CD4-positive, alpha-beta T cell treated with Interleukin-10 for 1 hour (primary cell): ENCODE results near the gene NGFR.
"Not testable (repeated sequence)": the region's sequence is repeated elsewhere in the genome, so short reads cannot be mapped to it uniquely, and the experiment has no call there.

Experiments
- DNase-seq: peaks from one replicate; pipeline ENCODE4 v3.0.0-alpha.2; 2020

The NGFR gene

DNA sequence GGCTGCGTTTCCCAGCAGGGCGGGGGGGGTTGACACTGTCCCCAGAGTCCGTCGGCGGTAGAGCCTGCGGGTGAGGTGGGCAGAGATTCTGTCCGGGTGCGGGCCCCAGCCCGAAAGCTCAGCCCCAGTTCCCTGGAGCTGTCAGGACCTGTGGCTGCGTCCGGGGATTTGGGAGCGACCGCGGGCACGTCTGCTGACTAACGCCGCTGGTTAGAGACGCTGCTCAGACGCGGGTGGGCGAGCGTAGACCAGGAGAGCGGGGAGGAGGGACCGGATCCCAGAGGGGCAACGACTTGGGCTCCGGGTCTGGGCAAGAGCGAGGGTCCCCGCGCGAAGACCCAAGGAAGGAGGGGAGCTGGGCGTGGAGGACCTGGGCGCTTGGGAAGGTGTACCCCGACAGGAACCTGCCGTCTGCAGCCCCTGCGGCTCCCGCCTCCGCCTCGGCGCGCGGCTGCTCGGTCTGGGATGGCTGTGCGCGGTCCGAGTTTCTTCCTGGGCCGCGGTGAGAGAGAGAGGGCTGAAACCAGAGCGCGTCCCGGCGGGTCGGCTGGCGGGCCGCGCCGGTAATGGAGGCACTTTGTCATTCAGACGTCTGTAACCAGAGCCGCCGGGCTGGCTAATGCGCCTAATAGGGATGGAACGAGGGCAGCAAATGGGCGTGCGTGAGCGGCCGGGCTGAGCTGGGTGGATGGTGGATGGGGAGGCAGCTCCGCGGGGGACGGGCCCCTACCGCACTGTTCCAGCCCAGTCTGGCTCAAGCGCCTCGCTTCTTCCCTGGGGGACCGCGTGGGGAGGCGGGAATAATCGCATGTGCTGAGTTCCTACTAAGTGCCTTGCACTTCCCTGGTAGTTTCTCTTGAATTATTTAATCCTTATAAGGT lies 2.3 kb downstream of the NGFR start:
- no peak for DNase-seq

GRCh38 chr17:49498029-49498615 lies 3.0 kb downstream of the NGFR start:
- no peak for DNase-seq

- no peak for DNase-seq
Observed at GRCh38 chr17:49501496-49501895, 6.4 kb downstream of the NGFR start.

GRCh38 chr17:49502254-49502653 lies 7.2 kb downstream of the NGFR start:
- no peak for DNase-seq

- DNase-seq: not testable (repeated sequence)
Observed at GRCh38 chr17:49502680-49503079, 7.6 kb downstream of the NGFR start.

DNA sequence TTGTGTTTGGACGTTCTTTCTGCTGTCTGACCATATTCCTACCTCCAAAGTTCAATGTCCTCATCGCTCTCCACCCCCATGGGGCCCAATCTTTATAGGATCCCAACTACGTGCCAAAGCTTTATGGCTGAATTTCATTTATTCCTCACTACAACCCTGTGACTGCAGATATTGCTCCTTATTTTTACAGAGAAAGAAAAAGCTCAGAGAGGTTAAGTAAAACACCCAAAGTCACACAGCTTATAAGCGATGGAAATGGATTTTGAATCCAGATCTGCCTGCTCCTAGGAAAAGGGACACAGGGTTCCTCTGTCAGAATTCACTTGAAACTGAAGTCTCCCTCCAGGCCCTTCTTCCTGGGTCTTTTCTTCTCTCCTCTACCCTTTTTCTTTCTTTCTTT lies 9.3 kb downstream of the NGFR start:
- DNase-seq: no peak

DNA sequence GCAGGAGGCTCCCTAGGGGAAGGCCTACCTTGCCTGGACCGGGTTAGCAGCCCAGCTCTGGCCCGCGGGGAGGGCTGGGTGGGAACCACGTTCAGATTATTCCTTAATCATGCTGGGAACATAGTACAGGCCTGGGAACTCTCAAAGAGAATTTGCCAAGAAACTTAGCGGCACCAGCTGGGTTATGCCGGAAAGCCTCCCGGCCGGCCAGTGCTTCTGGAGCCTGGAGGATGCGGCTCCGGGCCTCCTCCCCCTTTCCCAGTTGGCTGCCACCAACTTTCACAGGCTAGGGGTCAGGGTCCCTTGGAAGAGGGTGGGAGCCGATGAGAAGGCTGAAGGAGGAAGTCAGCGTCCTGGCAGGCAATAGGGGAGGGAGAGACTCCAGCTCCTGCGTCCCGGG lies 10.8 kb downstream of the NGFR start:
- DNase-seq: no peak

DNA sequence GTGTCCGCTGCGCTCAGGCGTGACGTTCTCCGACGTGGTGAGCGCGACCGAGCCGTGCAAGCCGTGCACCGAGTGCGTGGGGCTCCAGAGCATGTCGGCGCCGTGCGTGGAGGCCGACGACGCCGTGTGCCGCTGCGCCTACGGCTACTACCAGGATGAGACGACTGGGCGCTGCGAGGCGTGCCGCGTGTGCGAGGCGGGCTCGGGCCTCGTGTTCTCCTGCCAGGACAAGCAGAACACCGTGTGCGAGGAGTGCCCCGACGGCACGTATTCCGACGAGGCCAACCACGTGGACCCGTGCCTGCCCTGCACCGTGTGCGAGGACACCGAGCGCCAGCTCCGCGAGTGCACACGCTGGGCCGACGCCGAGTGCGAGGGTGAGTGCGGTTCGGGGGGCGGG lies 11.2 kb downstream of the NGFR start:
- DNase-seq: no peak

DNA sequence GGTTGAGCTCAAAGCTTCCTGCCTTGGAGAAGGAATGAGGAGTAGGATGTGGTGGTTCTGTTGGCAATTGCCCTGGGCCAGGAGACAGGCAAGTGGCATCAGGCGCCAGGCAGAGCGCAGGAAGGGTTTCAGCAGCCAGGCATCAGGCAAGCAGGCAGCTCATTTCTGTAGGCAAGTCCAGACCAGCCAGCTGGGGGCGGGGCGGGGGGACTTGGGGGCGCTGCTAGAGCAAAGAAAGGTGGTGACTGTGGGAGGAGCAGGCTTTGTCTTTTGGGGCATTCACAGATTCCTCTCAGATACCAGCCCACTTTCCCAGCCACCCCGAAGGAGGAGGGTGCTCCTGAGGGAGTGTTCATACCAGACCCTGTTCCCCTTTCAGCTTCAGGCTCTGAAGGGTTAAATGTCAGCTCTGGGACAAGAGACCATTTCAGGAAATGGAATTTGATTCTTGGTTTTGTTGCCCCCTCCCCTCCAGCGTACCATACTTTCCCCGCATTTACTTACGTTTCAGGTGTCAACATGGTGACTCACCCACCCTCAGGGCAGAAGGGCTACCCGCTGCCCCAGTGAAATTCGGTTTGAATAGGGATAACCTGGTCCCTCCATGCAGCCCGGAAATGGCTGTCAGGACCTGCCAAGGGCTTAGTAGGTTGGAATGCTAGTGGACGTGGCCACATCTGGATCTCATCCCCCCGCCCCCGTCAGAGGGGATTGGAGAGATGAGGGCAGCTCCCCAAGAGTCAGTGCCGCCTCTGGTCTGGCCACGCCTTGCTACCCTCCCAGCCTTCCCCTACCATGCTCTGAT lies 13.2 kb downstream of the NGFR start:
- DNase-seq: no peak

DNA sequence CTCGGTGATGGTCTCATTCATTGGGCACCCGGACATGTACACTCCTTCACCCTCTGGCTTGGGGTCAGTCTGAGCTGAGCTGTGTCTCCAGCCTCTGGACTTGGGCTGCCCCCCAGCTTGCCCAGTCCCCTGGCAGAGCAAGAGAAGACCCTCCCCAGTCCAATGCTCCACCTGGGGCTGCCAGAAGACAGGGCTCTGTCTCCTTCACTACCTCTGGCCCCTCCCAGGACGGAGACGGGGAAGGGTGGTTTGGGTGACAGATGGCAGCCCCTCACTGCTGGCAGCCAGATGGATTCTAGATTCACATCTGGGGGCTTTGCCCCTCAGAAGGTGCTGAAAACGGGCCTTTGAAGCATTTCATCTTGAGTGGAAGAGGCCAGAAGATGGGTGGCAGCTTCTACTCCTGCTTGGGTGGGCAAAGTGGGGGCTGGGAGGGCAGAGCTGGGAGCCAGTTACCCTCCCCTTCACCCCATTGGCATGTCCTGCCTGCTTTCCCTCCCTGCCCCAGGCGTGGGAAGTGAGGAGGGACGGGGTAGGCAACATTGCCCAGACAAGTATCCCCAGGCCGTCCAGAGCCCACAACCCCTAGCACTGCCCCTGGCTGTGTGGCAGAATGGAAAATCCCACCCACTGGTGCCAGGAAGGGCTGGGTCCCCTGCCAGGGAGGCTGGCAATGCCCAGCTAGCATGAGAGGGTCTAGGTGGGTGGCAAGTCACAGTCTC lies 13.9 kb downstream of the NGFR start:
- no peak for DNase-seq

GRCh38 chr17:49509588-49509917 lies 14.5 kb downstream of the NGFR start:
- no peak for DNase-seq

DNA sequence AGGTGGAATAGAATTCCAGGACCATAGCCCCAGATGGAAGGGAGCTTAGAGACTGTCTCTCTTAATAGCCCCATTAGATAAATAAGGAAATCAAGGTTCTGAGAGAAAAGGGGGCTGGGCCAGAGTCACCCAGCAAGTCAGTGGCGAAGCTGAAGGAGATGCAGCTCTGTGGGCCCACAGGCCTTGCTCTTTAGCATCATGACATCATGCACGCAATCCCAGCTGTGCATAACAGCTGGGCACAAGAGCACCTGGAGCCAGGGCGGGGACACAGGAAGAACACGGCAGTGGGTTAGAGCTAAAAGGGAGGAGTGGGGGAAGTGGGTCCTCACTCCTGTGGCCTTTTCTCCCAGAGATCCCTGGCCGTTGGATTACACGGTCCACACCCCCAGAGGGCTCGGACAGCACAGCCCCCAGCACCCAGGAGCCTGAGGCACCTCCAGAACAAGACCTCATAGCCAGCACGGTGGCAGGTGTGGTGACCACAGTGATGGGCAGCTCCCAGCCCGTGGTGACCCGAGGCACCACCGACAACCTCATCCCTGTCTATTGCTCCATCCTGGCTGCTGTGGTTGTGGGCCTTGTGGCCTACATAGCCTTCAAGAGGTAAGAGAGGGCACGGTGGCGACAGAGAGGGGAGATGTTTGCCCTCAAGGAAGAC lies 15.1 kb downstream of the NGFR start:
- DNase-seq: no peak

DNA sequence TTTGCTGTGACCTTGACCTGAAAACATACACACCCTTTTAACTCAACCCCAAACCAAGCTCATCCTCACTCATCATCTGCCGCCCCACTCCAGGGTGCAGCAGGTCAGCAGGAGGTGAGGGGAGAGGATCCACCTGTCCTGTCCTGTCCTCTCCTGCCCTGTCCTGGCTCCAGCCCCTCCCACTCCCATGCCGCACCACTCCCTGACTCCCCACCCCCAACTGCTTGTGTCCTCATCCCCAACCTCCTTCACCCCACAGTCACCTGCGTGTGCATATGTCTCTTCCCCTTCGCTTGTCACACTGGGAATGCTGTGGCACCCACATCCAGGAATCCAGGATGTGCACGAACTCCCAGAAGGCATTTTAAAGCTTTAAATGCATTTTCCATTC lies 15.6 kb downstream of the NGFR start:
- DNase-seq: no peak

GRCh38 chr17:49511810-49512209 lies 16.7 kb downstream of the NGFR start:
- DNase-seq: no peak

DNA sequence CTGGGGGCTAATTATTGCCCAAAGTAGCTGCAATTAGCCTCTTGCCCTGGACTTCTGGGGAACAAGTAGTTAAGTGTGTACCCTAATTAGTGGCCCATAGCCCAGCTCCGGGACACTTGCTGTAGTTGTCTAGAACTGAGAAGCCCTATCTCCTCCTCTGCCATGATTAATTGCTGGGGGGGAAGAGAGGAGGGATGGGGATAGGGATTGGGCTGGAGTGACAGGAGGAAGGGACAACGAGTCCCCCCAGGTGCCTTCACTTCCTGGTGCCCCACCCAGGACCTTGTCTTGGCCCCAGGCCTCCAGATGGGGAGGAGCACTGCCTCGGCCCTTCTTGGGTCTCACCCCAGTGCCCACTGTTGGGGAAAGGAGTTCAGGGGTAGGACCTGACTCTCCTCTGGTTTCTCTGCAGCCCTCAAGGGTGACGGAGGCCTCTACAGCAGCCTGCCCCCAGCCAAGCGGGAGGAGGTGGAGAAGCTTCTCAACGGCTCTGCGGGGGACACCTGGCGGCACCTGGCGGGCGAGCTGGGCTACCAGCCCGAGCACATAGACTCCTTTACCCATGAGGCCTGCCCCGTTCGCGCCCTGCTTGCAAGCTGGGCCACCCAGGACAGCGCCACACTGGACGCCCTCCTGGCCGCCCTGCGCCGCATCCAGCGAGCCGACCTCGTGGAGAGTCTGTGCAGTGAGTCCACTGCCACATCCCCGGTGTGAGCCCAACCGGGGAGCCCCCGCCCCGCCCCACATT lies 17.4 kb downstream of the NGFR start:
- DNase-seq: no peak

DNA sequence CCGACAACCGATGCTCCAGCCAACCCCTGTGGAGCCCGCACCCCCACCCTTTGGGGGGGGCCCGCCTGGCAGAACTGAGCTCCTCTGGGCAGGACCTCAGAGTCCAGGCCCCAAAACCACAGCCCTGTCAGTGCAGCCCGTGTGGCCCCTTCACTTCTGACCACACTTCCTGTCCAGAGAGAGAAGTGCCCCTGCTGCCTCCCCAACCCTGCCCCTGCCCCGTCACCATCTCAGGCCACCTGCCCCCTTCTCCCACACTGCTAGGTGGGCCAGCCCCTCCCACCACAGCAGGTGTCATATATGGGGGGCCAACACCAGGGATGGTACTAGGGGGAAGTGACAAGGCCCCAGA lies 17.9 kb downstream of the NGFR start:
- DNase-seq: no peak

DNA sequence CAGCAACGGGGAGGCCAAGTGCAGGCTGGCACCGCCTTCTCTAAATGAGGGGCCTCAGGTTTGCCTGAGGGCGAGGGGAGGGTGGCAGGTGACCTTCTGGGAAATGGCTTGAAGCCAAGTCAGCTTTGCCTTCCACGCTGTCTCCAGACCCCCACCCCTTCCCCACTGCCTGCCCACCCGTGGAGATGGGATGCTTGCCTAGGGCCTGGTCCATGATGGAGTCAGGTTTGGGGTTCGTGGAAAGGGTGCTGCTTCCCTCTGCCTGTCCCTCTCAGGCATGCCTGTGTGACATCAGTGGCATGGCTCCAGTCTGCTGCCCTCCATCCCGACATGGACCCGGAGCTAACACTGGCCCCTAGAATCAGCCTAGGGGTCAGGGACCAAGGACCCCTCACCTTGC lies 18.5 kb downstream of the NGFR start:
- no peak for DNase-seq

DNA sequence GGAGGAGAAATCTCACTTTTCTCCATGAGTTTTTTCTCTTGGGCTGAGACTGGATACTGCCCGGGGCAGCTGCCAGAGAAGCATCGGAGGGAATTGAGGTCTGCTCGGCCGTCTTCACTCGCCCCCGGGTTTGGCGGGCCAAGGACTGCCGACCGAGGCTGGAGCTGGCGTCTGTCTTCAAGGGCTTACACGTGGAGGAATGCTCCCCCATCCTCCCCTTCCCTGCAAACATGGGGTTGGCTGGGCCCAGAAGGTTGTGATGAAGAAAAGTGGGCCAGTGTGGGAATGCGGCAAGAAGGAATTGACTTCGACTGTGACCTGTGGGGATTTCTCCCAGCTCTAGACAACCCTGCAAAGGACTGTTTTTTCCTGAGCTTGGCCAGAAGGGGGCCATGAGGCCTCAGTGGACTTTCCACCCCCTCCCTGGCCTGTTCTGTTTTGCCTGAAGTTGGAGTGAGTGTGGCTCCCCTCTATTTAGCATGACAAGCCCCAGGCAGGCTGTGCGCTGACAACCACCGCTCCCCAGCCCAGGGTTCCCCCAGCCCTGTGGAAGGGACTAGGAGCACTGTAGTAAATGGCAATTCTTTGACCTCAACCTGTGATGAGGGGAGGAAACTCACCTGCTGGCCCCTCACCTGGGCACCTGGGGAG lies 19.1 kb downstream of the NGFR start:
- DNase-seq: no peak

GRCh38 chr17:49515196-49515770 lies 20.2 kb downstream of the NGFR start:
- no peak for DNase-seq

DNA sequence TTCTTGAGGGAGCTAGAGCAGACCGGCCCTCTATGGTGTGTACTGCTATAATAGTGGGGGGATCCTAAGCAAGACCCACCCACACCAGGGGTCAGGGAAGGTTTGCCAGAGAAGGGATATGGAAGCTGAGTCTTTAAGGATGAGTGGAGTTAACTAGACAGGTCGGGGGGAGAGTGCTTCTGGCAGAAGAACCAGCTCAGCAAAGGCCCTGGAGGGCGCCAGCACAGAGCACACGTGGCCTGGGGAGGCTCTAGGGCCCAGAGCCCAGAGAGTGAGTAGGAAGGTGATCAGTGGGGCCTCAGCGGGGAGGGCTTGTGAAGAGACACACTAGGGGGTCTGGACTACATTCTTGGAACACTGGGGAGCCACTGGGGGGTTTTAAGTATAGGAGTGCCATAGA lies 21.1 kb downstream of the NGFR start:
- no peak for DNase-seq
